GM12891 (cell line): ENCODE measurements around the gene CACNA1A.
"Not testable (repeated sequence)": the region's sequence is repeated elsewhere in the genome, so short reads cannot be mapped to it uniquely, and the experiment has no call there.

Source experiments
- DNase-seq: peaks from one replicate; pipeline ENCODE4 v3.0.0; 2011; ENCODE audit warnings: low spot score; ENCODE audit not compliant: insufficient read length
- FAIRE-seq: peaks from 2 replicates; lab custom pipeline; 2011; peaks lifted over from hg19 to GRCh38; lab: Jason Lieb, UNC
- PAX5 ChIP-seq: IDR thresholded peaks from 2 replicates; pipeline ENCODE4 v1.6.1; 2011; ENCODE audit warnings: low read length, moderate library complexity, mild to moderate bottlenecking; ENCODE audit not compliant: insufficient read depth, severe bottlenecking
- POLR2A ChIP-seq: IDR thresholded peaks from 2 replicates; pipeline ENCODE4 v1.6.1; 2011; ENCODE audit warnings: low read depth, low read length, control low read depth
- POLR2AphosphoS5 ChIP-seq: IDR thresholded peaks from 2 replicates; pipeline ENCODE4 v1.6.1; 2011; ENCODE audit warnings: low read depth, low read length, control low read depth
- POU2F2 ChIP-seq: IDR thresholded peaks from 2 replicates; pipeline ENCODE4 v1.6.1; 2011; ENCODE audit warnings: low read depth, mild to moderate bottlenecking, control low read depth, low read length, moderate library complexity
- SPI1 ChIP-seq: IDR thresholded peaks from 2 replicates; pipeline ENCODE4 v1.6.1; 2011; ENCODE audit warnings: low read depth, low read length, control low read depth
- TAF1 ChIP-seq: IDR thresholded peaks from 2 replicates; pipeline ENCODE4 v1.6.1; 2011; ENCODE audit warnings: low read depth, low read length, control low read depth

The CACNA1A gene

DNA sequence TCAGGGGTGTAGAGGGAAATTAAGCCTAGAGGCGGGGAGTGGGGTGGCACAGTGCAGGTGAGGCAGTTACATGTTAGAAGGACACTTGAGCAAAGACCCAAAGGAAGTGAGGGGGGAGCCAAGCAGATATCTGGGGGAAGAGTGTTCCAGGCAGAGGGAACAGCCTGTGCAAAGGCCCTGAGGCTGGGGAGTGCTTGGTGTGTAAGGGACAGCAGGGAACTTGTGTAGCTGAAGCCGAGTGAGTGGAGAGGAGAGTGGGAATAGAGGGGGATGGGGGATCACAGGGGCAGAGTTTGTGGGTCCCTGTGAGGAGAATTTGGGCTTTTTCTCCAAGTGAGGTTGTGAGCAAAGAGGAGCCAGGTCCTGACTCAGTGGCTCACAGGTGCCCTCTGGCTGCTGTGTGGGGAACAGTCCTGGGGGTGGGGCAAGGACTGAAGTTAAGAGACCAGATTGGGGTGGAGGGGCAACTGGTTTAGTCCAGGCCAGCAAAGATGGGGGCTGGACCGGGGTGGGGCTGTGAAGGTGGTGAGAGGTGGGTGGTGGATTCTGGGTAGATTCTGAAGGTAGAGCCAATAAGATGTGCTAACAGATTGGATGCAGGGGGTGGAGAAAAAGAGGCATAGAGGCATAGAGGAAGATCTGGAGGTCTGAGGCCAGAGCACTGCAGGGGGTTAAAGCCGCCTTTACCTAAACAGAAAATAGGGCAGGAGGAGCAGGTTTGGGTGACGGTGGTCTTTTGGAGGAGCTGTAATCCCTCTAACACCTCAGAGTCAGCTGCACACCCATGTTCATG, 75.3 kb downstream of the CACNA1A start:
- TF ChIP-seq POU2F2: no peak
- TF ChIP-seq POLR2A: no peak
- no peak for TF ChIP-seq TAF1
- TF ChIP-seq PAX5: no peak
- no peak for TF ChIP-seq SPI1
- TF ChIP-seq POLR2AphosphoS5: no peak
- DNase-seq (peak; percentile 29), FAIRE-seq (peak; percentile 55)

DNA sequence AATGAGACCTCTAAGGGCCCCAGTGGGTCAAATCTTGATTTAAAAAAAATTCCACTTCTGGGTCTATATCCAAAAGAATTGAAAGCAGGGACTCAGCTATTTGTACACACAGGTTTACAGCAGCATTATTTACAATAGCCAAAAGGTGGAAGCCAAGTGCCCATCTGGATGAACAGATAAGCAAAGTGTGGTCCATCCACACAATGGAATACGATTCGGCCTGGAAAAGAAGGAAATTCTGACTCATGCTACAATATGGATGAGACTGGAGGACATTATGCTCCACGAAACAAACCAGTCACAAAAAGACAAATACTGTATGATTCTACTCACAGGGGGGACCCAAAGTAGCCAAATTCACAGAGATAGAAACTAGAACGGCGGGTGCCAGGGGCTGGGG, 76.7 kb downstream of the CACNA1A start:
- TF ChIP-seq POLR2AphosphoS5 (no peak), TAF1 (no peak), POLR2A (no peak), POU2F2 (no peak), PAX5 (no peak), SPI1 (no peak)
- DNase-seq (no peak), FAIRE-seq (no peak)

DNA sequence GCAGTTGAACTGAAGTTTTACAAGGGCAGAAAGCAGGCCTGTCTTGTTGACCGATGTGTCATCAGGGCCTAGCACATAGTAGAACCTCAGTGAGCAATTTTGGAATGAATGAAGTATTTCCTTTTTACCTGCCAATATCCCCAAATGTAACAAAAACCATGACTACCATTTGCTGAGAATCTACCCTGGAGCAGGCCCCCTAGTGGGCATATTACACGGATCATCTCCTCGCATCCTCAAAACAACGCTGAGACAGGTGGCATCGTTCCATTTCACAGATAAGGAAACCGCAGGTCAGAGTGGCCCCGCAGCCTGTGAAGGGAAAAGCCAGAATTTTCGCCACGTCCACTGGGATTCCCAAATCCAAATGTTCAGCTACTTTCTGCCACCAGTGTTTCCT, 77.9 kb downstream of the CACNA1A start:
- DNase-seq (no peak), FAIRE-seq (peak; percentile 9)
- TF ChIP-seq POLR2AphosphoS5: no peak
- TF ChIP-seq TAF1: no peak
- TF ChIP-seq POU2F2: no peak

DNA sequence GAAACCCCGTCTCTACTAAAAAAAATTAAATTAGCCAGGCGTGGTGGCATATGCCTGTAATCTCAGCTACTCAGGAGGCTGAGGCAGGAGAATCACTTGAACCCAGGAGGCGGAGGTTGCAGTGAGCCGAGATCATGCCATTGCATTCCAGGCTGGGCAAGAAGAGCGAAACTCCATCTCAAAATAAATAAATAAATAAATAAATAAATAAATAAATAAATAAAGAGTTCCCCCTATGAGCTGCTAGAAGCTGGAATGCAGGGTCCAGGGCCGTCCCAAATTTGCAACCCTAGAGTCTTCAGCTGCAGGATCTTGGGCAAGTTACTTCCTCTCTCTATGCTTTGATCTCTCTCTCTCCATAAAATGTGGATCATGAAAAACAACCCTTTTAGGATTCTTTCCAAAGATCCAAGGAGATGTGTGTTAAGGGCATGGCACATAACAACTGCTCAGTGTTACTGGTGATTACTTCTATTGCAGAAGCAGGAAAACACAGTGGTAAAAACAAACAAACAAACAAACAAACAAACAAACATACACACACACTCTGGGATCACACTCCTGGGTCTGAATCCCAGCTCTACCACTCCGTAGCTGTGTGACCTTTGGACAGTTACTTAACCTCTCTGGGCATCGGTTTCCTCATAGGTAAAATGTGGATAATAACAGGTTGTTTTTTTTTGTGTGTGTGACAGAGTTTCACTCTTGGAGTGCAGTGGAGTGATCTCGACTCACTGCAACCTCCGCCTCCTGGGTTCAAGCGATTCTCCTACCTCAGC, 78.8 kb downstream of the CACNA1A start:
- TF ChIP-seq POU2F2 (no peak), PAX5 (no peak), POLR2A (no peak), POLR2AphosphoS5 (no peak), SPI1 (no peak), TAF1 (no peak)
- DNase-seq: no peak
- no peak for FAIRE-seq

DNA sequence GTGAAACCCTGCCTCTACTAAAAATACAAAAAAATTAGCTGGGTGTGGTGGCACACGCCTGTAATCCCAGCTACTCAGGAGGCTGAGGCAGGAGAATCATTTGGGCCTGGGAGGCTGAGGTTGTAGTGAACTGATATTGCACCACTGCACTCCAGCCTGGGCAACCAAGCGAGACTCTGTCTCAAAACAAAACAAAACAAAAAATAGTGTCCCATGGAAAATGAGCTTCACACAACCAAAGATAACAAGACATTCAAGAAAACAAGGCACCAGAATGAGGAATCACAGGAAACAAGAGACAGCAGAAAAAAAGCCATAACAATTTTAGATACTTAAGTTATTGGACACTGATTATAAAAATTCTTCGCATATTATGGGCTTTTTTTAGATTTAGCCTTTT, 80.4 kb downstream of the CACNA1A start:
- DNase-seq, FAIRE-seq: not testable (repeated sequence)

DNA sequence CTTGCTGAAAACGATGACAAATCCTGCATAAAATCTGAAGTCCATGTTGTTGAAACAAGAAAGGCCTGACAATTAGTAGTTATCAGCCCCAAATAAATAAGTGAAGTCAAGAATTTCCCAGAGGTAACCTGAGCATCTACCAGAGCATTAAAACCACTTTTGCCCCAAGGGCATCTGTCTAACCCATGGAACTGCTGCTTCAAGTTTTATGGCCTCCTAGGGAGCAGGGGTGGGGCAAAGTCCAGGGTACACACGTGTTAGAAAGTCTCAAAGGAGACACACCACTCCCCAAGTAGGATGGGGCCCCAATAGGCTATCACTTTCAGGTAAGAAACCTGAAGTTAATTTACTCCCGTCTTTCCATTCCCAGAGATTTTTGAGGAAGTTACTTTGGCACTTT, 81.1 kb downstream of the CACNA1A start:
- TF ChIP-seq PAX5: no peak
- TF ChIP-seq POU2F2: no peak
- no peak for TF ChIP-seq SPI1
- TF ChIP-seq POLR2AphosphoS5: no peak
- no peak for TF ChIP-seq TAF1
- no peak for TF ChIP-seq POLR2A
- FAIRE-seq: no peak
- no peak for DNase-seq

DNA sequence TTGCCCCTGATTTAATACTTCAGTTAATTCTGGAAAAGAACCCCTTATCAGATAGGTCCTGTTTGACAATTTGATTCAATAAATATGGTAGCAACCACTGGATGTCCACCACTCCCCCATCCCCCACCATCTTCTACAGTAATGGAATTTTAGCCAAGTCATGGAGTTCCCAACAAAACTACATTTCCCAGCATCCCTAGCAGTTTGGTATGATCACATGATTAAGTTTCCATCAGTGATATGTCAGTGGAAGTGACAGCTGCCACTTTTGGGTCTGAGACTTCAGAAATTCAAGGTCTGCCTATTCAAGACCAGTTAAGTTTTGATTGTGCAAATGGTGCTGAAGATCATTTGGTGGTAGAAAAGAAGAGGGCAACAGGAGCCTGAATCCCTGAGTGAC, 85.5 kb downstream of the CACNA1A start:
- no peak for TF ChIP-seq PAX5
- TF ChIP-seq POLR2AphosphoS5: no peak
- TF ChIP-seq SPI1: no peak
- no peak for TF ChIP-seq TAF1
- no peak for TF ChIP-seq POLR2A
- no peak for TF ChIP-seq POU2F2
- DNase-seq (no peak), FAIRE-seq (no peak)

DNA sequence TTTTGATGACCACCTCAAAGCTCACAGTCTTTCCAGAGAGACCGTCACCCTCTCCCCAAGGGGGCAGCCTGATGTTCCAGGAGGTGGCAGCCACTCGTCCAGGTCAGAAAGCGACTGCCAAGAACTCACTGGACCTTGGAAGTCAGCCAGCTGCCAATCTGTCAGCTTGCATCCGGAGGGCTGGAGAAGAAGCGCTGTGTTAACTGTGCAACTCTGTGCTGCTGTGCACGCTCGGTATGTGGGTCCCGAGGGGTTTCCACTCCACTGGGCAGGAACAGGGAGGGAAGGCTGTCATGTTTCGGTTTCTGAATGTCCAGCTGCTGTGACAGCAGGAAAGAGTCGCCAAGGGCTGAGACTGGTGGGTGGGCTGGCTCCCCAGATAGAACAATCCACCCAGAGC, 89.2 kb downstream of the CACNA1A start:
- DNase-seq (no peak), FAIRE-seq (no peak)
- no peak for TF ChIP-seq POLR2A
- no peak for TF ChIP-seq POU2F2
- TF ChIP-seq TAF1: no peak
- no peak for TF ChIP-seq POLR2AphosphoS5
- TF ChIP-seq PAX5: no peak
- TF ChIP-seq SPI1: no peak

DNA sequence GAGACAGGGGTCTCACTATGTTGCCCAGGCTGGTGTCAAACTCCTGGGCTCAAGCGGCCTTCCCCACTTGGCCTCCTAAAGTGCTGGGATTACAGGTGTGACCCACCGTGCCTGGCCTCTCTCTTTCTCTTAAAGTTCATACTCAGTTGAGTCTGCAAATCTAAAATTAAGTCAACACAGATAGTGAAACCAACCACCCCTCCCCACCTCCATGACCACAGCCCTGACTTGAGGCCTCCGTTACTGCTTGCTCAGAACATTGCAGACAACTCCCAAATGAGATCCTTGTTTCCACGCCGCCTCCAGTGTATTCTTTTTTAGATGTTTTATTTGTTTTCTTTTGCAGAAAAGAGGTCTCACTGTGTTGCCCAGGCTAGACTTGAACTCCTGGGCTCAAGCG, 94.4 kb downstream of the CACNA1A start:
- DNase-seq (no peak), FAIRE-seq (no peak)
- TF ChIP-seq PAX5: no peak
- no peak for TF ChIP-seq POU2F2
- no peak for TF ChIP-seq SPI1
- no peak for TF ChIP-seq POLR2A
- TF ChIP-seq TAF1: no peak
- no peak for TF ChIP-seq POLR2AphosphoS5

DNA sequence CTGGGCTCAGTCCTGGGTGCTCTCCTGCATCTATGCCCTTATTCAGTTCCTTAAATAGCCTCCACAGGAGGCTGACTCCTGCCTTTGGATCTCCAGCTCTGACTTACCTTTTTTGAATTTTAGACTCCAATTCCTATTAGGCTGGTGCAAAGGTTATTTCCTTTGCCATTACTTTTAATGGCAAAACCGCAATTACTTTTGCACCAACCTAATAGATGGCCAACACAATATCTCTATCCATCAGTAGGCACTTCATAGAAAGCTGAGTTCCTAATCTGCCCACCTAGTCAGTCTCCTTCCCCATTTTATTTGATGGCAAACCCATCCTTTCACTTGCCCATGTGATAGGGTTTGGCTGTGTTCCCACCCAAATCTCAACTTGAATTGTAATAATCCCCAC, 95.3 kb downstream of the CACNA1A start:
- FAIRE-seq (no peak), DNase-seq (no peak)
- TF ChIP-seq TAF1 (no peak), POLR2A (no peak), POU2F2 (no peak), PAX5 (no peak), POLR2AphosphoS5 (no peak), SPI1 (no peak)
